ENCODE results near the gene MMS22L. TPM values are rescaled to one million over a fixed set of nuclear protein-coding genes. Genes with fewer than 3 reads are reported as not detected.

MMS22L gene
- polyA plus RNA-seq, 1 donor from 2014 or later, result 8.3 TPM

DNA sequence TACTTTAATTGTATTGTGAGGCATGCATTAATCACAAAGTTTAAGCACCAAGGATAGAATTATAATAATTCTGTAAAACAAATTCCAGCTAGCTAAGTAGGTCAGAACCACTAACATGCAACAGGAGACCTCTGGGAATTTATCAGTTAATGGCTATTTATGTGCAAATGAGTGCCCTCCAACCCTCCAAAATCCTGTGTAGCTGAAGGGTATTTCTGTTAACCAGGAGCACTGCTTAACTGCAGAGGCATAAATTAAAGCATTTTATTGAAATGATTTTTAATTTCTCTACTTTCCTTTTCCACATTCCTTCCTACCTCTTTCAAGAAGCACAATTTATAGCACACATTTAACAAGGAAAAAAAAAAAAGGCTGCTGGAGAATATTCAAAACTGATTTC, 77.0 kb downstream of the MMS22L start:
- no peak overlapping the region for H3K9ac ChIP-seq (ENCODE audit: low read length)
- H3K9me2 ChIP-seq (ENCODE audit: insufficient read depth, low read length), result no peaks in the 10 kb centered on the region
- no peaks in the 10 kb centered on the region for H3K27me3 ChIP-seq (ENCODE audit: insufficient read depth, low read depth, low read length)
- H3K9me3 ChIP-seq (ENCODE audit: low read length), result no peaks in the 10 kb centered on the region
- H3K4me2 ChIP-seq (ENCODE audit: low read length), result no peak overlapping the region
- H3K36me3 ChIP-seq (ENCODE audit: insufficient read depth, low read length), result no peaks in the 10 kb centered on the region
- no peak overlapping the region for H3K27ac ChIP-seq (ENCODE audit: low read length)
- H3K4me3 ChIP-seq (ENCODE audit: low read length), result no peak overlapping the region
- H3K79me2 ChIP-seq (replicated peaks; ENCODE audit: insufficient read depth, low read length), result no peaks in the 10 kb centered on the region
- no peaks in the 10 kb centered on the region for H3F3A ChIP-seq (ENCODE audit: insufficient read depth, low read length, poor library complexity, severe bottlenecking)
- TF ChIP-seq SMC3 (conservative IDR thresholded peaks at IDR 0.05; ENCODE audit: poor library complexity), result no peak
- TF ChIP-seq MXI1 (conservative IDR thresholded peaks at IDR 0.05; ENCODE audit: poor library complexity, severe bottlenecking), result no peak
- no peak for TF ChIP-seq EP300 (conservative IDR thresholded peaks at IDR 0.05; ENCODE audit: poor library complexity, severe bottlenecking)
- no peak for TF ChIP-seq RAD21 (conservative IDR thresholded peaks at IDR 0.05)
- no peak for TF ChIP-seq REST (IDR thresholded peaks at IDR 0.05; ENCODE audit: borderline replicate concordance)
- no peak for TF ChIP-seq CTCF (IDR thresholded peaks at IDR 0.05; ENCODE audit: poor library complexity, severe bottlenecking)
- no peak for TF ChIP-seq EZH2 (IDR thresholded peaks at IDR 0.05; ENCODE audit: borderline replicate concordance, insufficient read depth, low read length, poor library complexity, severe bottlenecking)
- no peak for TF ChIP-seq POLR2AphosphoS5 (IDR thresholded peaks at IDR 0.05)
- TF ChIP-seq TAF1 (IDR thresholded peaks at IDR 0.05; ENCODE audit: low read depth), result no peak
- H2AFZ ChIP-seq (ENCODE audit: low read depth, low read length), result no peak overlapping the region
- no peaks in the 10 kb centered on the region for H4K20me1 ChIP-seq (ENCODE audit: insufficient read depth)

DNA sequence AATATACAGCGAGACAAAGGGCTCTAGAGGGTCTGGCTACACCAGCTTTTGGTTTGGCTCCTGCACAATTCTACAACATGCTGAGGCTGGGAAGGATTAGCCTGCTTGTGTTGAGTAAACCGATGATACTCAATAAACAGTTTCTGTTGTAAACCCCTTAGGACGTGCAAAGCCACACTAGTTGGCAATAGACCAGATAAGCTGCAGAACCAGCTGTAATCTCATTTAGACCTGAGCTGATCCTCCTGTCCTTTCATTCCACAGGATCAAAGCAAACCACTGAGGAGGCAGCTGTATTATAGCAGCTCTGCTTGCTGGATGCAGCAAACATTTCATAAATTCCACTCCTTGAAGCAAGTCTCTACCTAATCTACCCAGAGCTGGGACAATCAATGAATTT, 79.7 kb downstream of the MMS22L start:
- H3K79me2 ChIP-seq (replicated peaks; ENCODE audit: insufficient read depth, low read length), result no peaks in the 10 kb centered on the region
- no peaks in the 10 kb centered on the region for H3K36me3 ChIP-seq (ENCODE audit: insufficient read depth, low read length)
- TF ChIP-seq REST (IDR thresholded peaks at IDR 0.05; ENCODE audit: borderline replicate concordance), result no peak
- TF ChIP-seq MXI1 (conservative IDR thresholded peaks at IDR 0.05; ENCODE audit: poor library complexity, severe bottlenecking), result no peak
- no peak for TF ChIP-seq EZH2 (IDR thresholded peaks at IDR 0.05; ENCODE audit: borderline replicate concordance, insufficient read depth, low read length, poor library complexity, severe bottlenecking)
- no peak for TF ChIP-seq EP300 (conservative IDR thresholded peaks at IDR 0.05; ENCODE audit: poor library complexity, severe bottlenecking)
- TF ChIP-seq RAD21 (conservative IDR thresholded peaks at IDR 0.05), result no peak
- TF ChIP-seq POLR2AphosphoS5 (IDR thresholded peaks at IDR 0.05), result no peak
- no peak for TF ChIP-seq TAF1 (IDR thresholded peaks at IDR 0.05; ENCODE audit: low read depth)
- TF ChIP-seq CTCF (IDR thresholded peaks at IDR 0.05; ENCODE audit: poor library complexity, severe bottlenecking), result no peak
- no peak for TF ChIP-seq SMC3 (conservative IDR thresholded peaks at IDR 0.05; ENCODE audit: poor library complexity)
- H2AFZ ChIP-seq (ENCODE audit: low read depth, low read length), result no peak overlapping the region
- H3K27me3 ChIP-seq (ENCODE audit: insufficient read depth, low read depth, low read length), result no peaks in the 10 kb centered on the region
- no peak overlapping the region for H3K4me3 ChIP-seq (ENCODE audit: low read length)
- no peak overlapping the region for H3K4me2 ChIP-seq (ENCODE audit: low read length)
- no peak overlapping the region for H3K9ac ChIP-seq (ENCODE audit: low read length)
- H3K9me2 ChIP-seq (ENCODE audit: insufficient read depth, low read length), result no peaks in the 10 kb centered on the region
- H3K27ac ChIP-seq (ENCODE audit: low read length), result no peak overlapping the region
- no peaks in the 10 kb centered on the region for H4K20me1 ChIP-seq (ENCODE audit: insufficient read depth)
- no peaks in the 10 kb centered on the region for H3F3A ChIP-seq (ENCODE audit: insufficient read depth, low read length, poor library complexity, severe bottlenecking)
- no peaks in the 10 kb centered on the region for H3K9me3 ChIP-seq (ENCODE audit: low read length)

Measured in neural cell (in vitro differentiated cells).